Mesenchymal stem cell (in vitro differentiated cells and primary cell): ENCODE measurements around the gene CASD1.

Source experiments
- DNase-seq: peaks from one replicate; pipeline ENCODE4 v3.0.0-alpha.2; 2013
- H2AFZ ChIP-seq: one replicate; pipeline ENCODE4 v1.6.1; 2013; ENCODE audit warnings: low read depth, mild to moderate bottlenecking, control low read depth, inconsistent platforms, low read length, moderate library complexity
- H2AK5ac ChIP-seq: 2 replicates; pipeline ENCODE4 v1.6.1; 2013; ENCODE audit warnings: low read length, moderate library complexity, mild to moderate bottlenecking, inconsistent platforms; ENCODE audit not compliant: severe bottlenecking
- H2BK120ac ChIP-seq: one replicate; pipeline ENCODE4 v1.6.1; 2013; ENCODE audit warnings: low read depth, mild to moderate bottlenecking, inconsistent platforms, low read length, moderate library complexity
- H2BK12ac ChIP-seq, 2 experiments: one replicate each; pipeline ENCODE4 v1.6.1; 2013; ENCODE audit warnings: inconsistent platforms in 2 of 2, low read length in 2 of 2, mild to moderate bottlenecking in 2 of 2, moderate library complexity in 2 of 2, control low read depth in 1 of 2
- H2BK15ac ChIP-seq: one replicate; pipeline ENCODE4 v1.6.1; 2013; ENCODE audit warnings: mild to moderate bottlenecking, low read depth, inconsistent platforms; ENCODE audit not compliant: poor library complexity, severe bottlenecking
- H2BK5ac ChIP-seq: 2 replicates; pipeline ENCODE4 v1.6.1; 2013; ENCODE audit warnings: low read depth, mild to moderate bottlenecking, low read length, control low read depth, inconsistent platforms; ENCODE audit not compliant: poor library complexity, severe bottlenecking
- H3K14ac ChIP-seq, 2 experiments: one replicate each; pipeline ENCODE4 v1.6.1; 2013; ENCODE audit warnings: inconsistent platforms in 2 of 2, low read length in 2 of 2, control low read depth in 1 of 2, mild to moderate bottlenecking in 1 of 2, moderate library complexity in 1 of 2
- H3K18ac ChIP-seq, 2 experiments: one replicate each; pipeline ENCODE4 v1.6.1; 2013; ENCODE audit warnings: inconsistent platforms in 2 of 2, low read length in 2 of 2, control low read depth in 1 of 2, low read depth in 1 of 2, mild to moderate bottlenecking in 1 of 2
- H3K23ac ChIP-seq, 2 experiments: one replicate each; pipeline ENCODE4 v1.6.1; 2013; ENCODE audit warnings: inconsistent platforms in 2 of 2, low read length in 2 of 2, mild to moderate bottlenecking in 2 of 2, moderate library complexity in 2 of 2, control low read depth in 1 of 2
- H3K27ac ChIP-seq: 2 replicates; pipeline ENCODE4 v1.5.1; 2013; ENCODE audit warnings: mild to moderate bottlenecking, moderate library complexity, low read length, control low read depth, inconsistent platforms; ENCODE audit not compliant: poor library complexity, severe bottlenecking
- H3K27me3 ChIP-seq, 2 experiments: 2 replicates each; pipeline versions ENCODE4 v1.6.1 to v1.7.0; 2013; ENCODE audit warnings: low read length in 2 of 2, mild to moderate bottlenecking in 2 of 2, moderate library complexity in 2 of 2, control low read depth in 1 of 2, inconsistent platforms in 1 of 2; ENCODE audit not compliant: control insufficient read depth in 1 of 2, insufficient read depth in 1 of 2
- H3K36me3 ChIP-seq, 2 experiments: 2 replicates each; pipeline versions ENCODE4 v1.6.1 to v1.7.0; 2013; ENCODE audit warnings: low read length in 2 of 2, control low read depth in 1 of 2, inconsistent platforms in 1 of 2, low read depth in 1 of 2, mild to moderate bottlenecking in 1 of 2; ENCODE audit not compliant: insufficient read depth in 2 of 2, control insufficient read depth in 1 of 2
- H3K4ac ChIP-seq, 2 experiments: one replicate each; pipeline ENCODE4 v1.6.1; 2013; ENCODE audit warnings: inconsistent platforms in 2 of 2, low read length in 2 of 2, mild to moderate bottlenecking in 2 of 2, moderate library complexity in 2 of 2, control low read depth in 1 of 2, low read depth in 1 of 2
- H3K4me1 ChIP-seq: 2 replicates; pipeline ENCODE4 v1.6.1; 2013; ENCODE audit warnings: low read depth, low read length, control low read depth; ENCODE audit not compliant: control insufficient read depth, insufficient read depth
- H3K4me2 ChIP-seq: 2 replicates; pipeline ENCODE4 v1.6.1; 2013; ENCODE audit warnings: low read length, mild to moderate bottlenecking, inconsistent platforms; ENCODE audit not compliant: poor library complexity, severe bottlenecking
- H3K4me3 ChIP-seq, 2 experiments: 2 replicates each; pipeline versions ENCODE4 v1.5.1 to v1.7.0; 2013; ENCODE audit warnings: low read length in 2 of 2, mild to moderate bottlenecking in 2 of 2, control low read depth in 1 of 2, low read depth in 1 of 2; ENCODE audit not compliant: insufficient read depth in 1 of 2
- H3K79me1 ChIP-seq: replicated peaks from 2 replicates; pipeline ENCODE4 v1.6.1; 2013; ENCODE audit warnings: mild to moderate bottlenecking, control low read depth, low read length, inconsistent platforms; ENCODE audit not compliant: poor library complexity, severe bottlenecking
- H3K9ac ChIP-seq: 2 replicates; pipeline ENCODE4 v1.7.0; 2013; ENCODE audit warnings: mild to moderate bottlenecking, low read length, moderate library complexity
- H3K9me3 ChIP-seq: 2 replicates; pipeline ENCODE4 v1.7.0; 2013; ENCODE audit warnings: mild to moderate bottlenecking, low read length; ENCODE audit not compliant: control insufficient read depth
- H4K8ac ChIP-seq: one replicate; pipeline ENCODE4 v1.6.1; 2013; ENCODE audit warnings: inconsistent platforms, mild to moderate bottlenecking, low read length, moderate library complexity
- H4K91ac ChIP-seq: one replicate; pipeline ENCODE4 v1.6.1; 2013; ENCODE audit warnings: mild to moderate bottlenecking, low read length, inconsistent platforms
- WGBS: methylation state at CpG from one replicate; pipeline ENCODE4 v1.1.7; 2013; ENCODE audit warnings: mixed read lengths; 5-methylcytosine and 5-hydroxymethylcytosine counted together

CASD1 gene

DNA sequence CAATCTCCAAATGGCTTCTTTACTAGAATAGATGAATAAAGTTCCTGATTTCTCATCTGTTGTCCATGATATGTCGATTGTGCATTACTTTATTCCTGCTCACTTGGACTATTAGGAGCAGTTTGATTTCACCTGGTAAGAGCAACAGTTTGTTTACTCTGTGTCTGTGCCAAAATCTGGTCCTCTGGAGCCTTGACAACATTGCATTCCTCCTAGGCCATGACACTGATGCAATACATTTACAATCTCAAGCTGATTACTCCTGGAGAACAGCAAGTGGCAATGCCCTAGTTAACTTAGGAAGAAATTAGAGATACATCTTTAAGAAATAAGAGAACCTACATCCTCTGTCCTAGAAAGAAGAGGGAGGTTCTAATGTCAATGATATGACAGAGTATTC lies 74.5 kb downstream of the CASD1 start:
- H3K4me1 ChIP-seq = no peaks in the 10 kb centered on the region
- peaks cover 0 to 45% of the 10 kb centered on the region in 2 experiments for H3K36me3 ChIP-seq
- no peaks in the 10 kb centered on the region for H3K9me3 ChIP-seq
- H2AK5ac ChIP-seq = no peak overlapping the region
- no peak overlapping the region for H3K23ac ChIP-seq
- WGBS = 100% methylated on average over 1 of the region's 1 CpG
- H4K8ac ChIP-seq = no peak overlapping the region
- H3K4me3 ChIP-seq = no peak overlapping the region
- no peak overlapping the region for H3K4ac ChIP-seq
- H2BK15ac ChIP-seq = no peak overlapping the region
- H3K4me2 ChIP-seq = no peak overlapping the region
- no peak for DNase-seq
- H3K79me1 ChIP-seq = peaks cover 2% of the 10 kb centered on the region
- H3K9ac ChIP-seq = no peak overlapping the region
- H4K91ac ChIP-seq = no peak overlapping the region
- H2BK5ac ChIP-seq = no peak overlapping the region
- H2BK120ac ChIP-seq = no peak overlapping the region
- no peak overlapping the region for H2AFZ ChIP-seq
- H3K18ac ChIP-seq = no peak overlapping the region
- no peak overlapping the region for H2BK12ac ChIP-seq
- H3K27me3 ChIP-seq = no peaks in the 10 kb centered on the region
- H3K14ac ChIP-seq = no peak overlapping the region
- no peak overlapping the region for H3K27ac ChIP-seq

DNA sequence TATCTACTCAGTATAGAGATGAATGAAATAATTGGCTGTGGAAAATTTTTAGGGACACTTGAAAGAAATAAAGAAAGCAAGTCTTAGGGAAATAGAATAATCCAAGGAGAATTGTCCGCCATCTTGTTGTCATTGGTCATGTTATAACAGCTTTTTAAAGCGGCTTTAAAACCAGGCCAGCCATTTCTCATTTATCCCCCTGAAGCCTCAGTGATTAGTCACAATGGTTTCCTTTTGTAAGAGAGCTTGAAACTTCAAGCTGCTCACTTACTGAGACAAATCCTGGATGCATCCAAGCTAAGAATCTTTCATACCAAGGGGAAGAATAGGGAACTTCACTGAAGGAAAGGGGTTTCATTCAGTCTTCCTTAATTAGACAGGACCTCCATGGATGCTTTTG lies 78.5 kb downstream of the CASD1 start:
- H3K27me3 ChIP-seq = no peaks in the 10 kb centered on the region
- WGBS = 100% methylated on average over 2 of the region's 2 CpGs

GRCh38 chr7:94590526-94591162 lies 81.0 kb downstream of the CASD1 start:
- H3K4me3 ChIP-seq = no peak overlapping the region
- no CpG with 5 or more reads among the region's 4 CpGs for WGBS
- no peak overlapping the region for H3K27ac ChIP-seq
- H3K79me1 ChIP-seq = peaks cover 5% of the 10 kb centered on the region
- no peak overlapping the region for H3K23ac ChIP-seq
- H3K9ac ChIP-seq = no peak overlapping the region
- no peak overlapping the region for H2AK5ac ChIP-seq
- H3K14ac ChIP-seq = no peak overlapping the region
- no peak overlapping the region for H2BK5ac ChIP-seq
- H4K91ac ChIP-seq = no peak overlapping the region
- no peaks in the 10 kb centered on the region for H3K9me3 ChIP-seq
- peaks cover 3 to 50% of the 10 kb centered on the region in 2 experiments for H3K36me3 ChIP-seq
- DNase-seq = no peak
- H3K18ac ChIP-seq = no peak overlapping the region
- H3K4me1 ChIP-seq = no peaks in the 10 kb centered on the region
- H4K8ac ChIP-seq = no peak overlapping the region
- no peak overlapping the region for H2AFZ ChIP-seq
- H3K27me3 ChIP-seq = no peaks in the 10 kb centered on the region
- no peak overlapping the region for H3K4ac ChIP-seq
- H2BK120ac ChIP-seq = no peak overlapping the region
- H2BK15ac ChIP-seq = no peak overlapping the region
- no peak overlapping the region for H2BK12ac ChIP-seq
- H3K4me2 ChIP-seq = no peak overlapping the region

More for the DNA sequence above, 78.5 kb downstream of the CASD1 start:
- no peak overlapping the region for H2AK5ac ChIP-seq
- H3K79me1 ChIP-seq = peaks cover 5% of the 10 kb centered on the region
- DNase-seq = no peak
- H4K8ac ChIP-seq = no peak overlapping the region
- H3K18ac ChIP-seq = no peak overlapping the region
- no peak overlapping the region for H3K23ac ChIP-seq
- H3K4ac ChIP-seq = no peak overlapping the region
- H3K4me2 ChIP-seq = no peak overlapping the region
- no peak overlapping the region for H2BK12ac ChIP-seq
- H3K9ac ChIP-seq = no peak overlapping the region
- no peak overlapping the region for H3K14ac ChIP-seq
- no peak overlapping the region for H3K4me3 ChIP-seq
- no peaks in the 10 kb centered on the region for H3K9me3 ChIP-seq
- no peaks in the 10 kb centered on the region for H3K4me1 ChIP-seq
- no peak overlapping the region for H2BK15ac ChIP-seq
- no peak overlapping the region for H2BK120ac ChIP-seq
- H2AFZ ChIP-seq = no peak overlapping the region
- H3K27ac ChIP-seq = no peak overlapping the region
- peaks cover 3 to 60% of the 10 kb centered on the region in 2 experiments for H3K36me3 ChIP-seq
- no peak overlapping the region for H4K91ac ChIP-seq
- H2BK5ac ChIP-seq = no peak overlapping the region

DNA sequence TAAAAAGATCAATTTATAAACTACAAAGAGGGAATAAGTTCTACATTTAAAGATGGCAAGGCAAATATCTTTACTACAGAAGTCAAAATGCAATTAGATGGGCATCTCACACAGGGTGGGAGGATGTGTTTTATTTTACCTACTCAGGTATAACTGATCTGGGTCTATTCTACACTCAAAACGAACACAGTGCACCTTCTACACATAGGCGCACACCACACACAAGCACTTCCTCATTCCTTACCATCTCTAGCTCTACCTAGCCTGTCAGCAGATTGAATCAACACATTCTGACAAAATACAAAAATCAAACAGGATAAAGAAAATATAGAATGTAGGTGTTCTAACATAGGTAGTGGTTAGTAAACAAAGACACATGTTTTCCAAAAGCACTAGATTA lies 81.6 kb downstream of the CASD1 start:
- H3K4me2 ChIP-seq = no peak overlapping the region
- no peak overlapping the region for H2AK5ac ChIP-seq
- H2BK15ac ChIP-seq = no peak overlapping the region
- H2BK120ac ChIP-seq = no peak overlapping the region
- no peak overlapping the region for H4K8ac ChIP-seq
- H3K27me3 ChIP-seq = no peaks in the 10 kb centered on the region
- H2BK12ac ChIP-seq = no peak overlapping the region
- H3K4me3 ChIP-seq = no peak overlapping the region
- no peak overlapping the region for H3K18ac ChIP-seq
- no peaks in the 10 kb centered on the region for H3K9me3 ChIP-seq
- H4K91ac ChIP-seq = no peak overlapping the region
- 100% methylated on average over 1 of the region's 2 CpGs for WGBS
- no peak overlapping the region for H3K9ac ChIP-seq
- H3K4ac ChIP-seq = no peak overlapping the region
- no peak overlapping the region for H3K23ac ChIP-seq
- no peak overlapping the region for H2BK5ac ChIP-seq
- no peaks in the 10 kb centered on the region for H3K4me1 ChIP-seq
- H2AFZ ChIP-seq = no peak overlapping the region
- H3K36me3 ChIP-seq = peaks cover 3 to 55% of the 10 kb centered on the region in 2 experiments
- H3K27ac ChIP-seq = no peak overlapping the region
- no peak overlapping the region for H3K14ac ChIP-seq
- no peak for DNase-seq
- peaks cover 5% of the 10 kb centered on the region for H3K79me1 ChIP-seq
